ES-I3 (cell line): ENCODE results near the gene C2CD4C.
"Not testable (repeated sequence)": the region's sequence is repeated elsewhere in the genome, so short reads cannot be mapped to it uniquely, and the experiment has no call there.

ENCODE experiments used
- H3K36me3 ChIP-seq: 2 replicates; pipeline ENCODE4 v1.6.1; 2013; ENCODE audit warnings: mild to moderate bottlenecking, low read length, control low read depth, moderate library complexity; ENCODE audit not compliant: insufficient read depth
- H3K4me1 ChIP-seq: 2 replicates; pipeline ENCODE4 v1.6.1; 2013; ENCODE audit warnings: mild to moderate bottlenecking, control low read depth, low read length; ENCODE audit not compliant: insufficient read depth
- H3K9ac ChIP-seq: 2 replicates; pipeline ENCODE4 v1.6.1; 2013; ENCODE audit warnings: low read depth, mild to moderate bottlenecking, low read length, moderate library complexity
- H3K9me3 ChIP-seq: 2 replicates; pipeline ENCODE4 v1.6.1; 2013; ENCODE audit warnings: mild to moderate bottlenecking, low read length, moderate library complexity; ENCODE audit not compliant: control insufficient read depth, insufficient read depth

The C2CD4C gene

GRCh38 chr19:412356-413355, 3.7 kb upstream of the C2CD4C start:
- H3K9ac ChIP-seq, result no peak overlapping the region
- no peaks in the 10 kb centered on the region for H3K36me3 ChIP-seq
- H3K9me3 ChIP-seq, result no peaks in the 10 kb centered on the region
- H3K4me1 ChIP-seq, result peaks cover 21% of the 10 kb centered on the region

- no peaks in the 10 kb centered on the region for H3K9me3 ChIP-seq
- H3K4me1 ChIP-seq, result peaks cover 13% of the 10 kb centered on the region
- H3K9ac ChIP-seq, result no peak overlapping the region
- H3K36me3 ChIP-seq, result no peaks in the 10 kb centered on the region
Observed at GRCh38 chr19:411723-412355, 2.9 kb upstream of the C2CD4C start.

GRCh38 chr19:411121-411722, 2.3 kb upstream of the C2CD4C start:
- not testable (repeated sequence) for H3K9me3 ChIP-seq, H3K36me3 ChIP-seq, H3K9ac ChIP-seq
- peaks cover 13% of the 10 kb centered on the region for H3K4me1 ChIP-seq

GRCh38 chr19:410243-410781, 1.4 kb upstream of the C2CD4C start:
- no peak overlapping the region for H3K9ac ChIP-seq
- no peaks in the 10 kb centered on the region for H3K9me3 ChIP-seq
- H3K4me1 ChIP-seq, result peaks cover 13% of the 10 kb centered on the region
- H3K36me3 ChIP-seq, result no peaks in the 10 kb centered on the region

GRCh38 chr19:409516-410242, 732 bp upstream of the C2CD4C start:
- Histone ChIP-seq H3K9me3 (no peaks in the 10 kb centered on the region), H3K36me3 (no peaks in the 10 kb centered on the region), H3K9ac (peak overlapping the region; percentile 65), H3K4me1 (peaks cover 13% of the 10 kb centered on the region)

GRCh38 chr19:408441-408901, 476 bp downstream of the C2CD4C start:
- Histone ChIP-seq H3K9me3 (no peaks in the 10 kb centered on the region), H3K9ac (peak overlapping the region; percentile 65; the same call in 1 of the 2 replicates), H3K4me1 (peaks cover 13% of the 10 kb centered on the region), H3K36me3 (no peaks in the 10 kb centered on the region)

- H3K9ac ChIP-seq, result peak overlapping the region; percentile 65; the same call in 1 of the 2 replicates
- no peaks in the 10 kb centered on the region for H3K9me3 ChIP-seq
- no peaks in the 10 kb centered on the region for H3K36me3 ChIP-seq
- peaks cover 11% of the 10 kb centered on the region for H3K4me1 ChIP-seq
Observed at GRCh38 chr19:407511-408440, 1.2 kb downstream of the C2CD4C start.

GRCh38 chr19:406971-407510, 1.9 kb downstream of the C2CD4C start:
- Histone ChIP-seq H3K9ac (no peak overlapping the region), H3K36me3 (no peaks in the 10 kb centered on the region), H3K9me3 (no peaks in the 10 kb centered on the region), H3K4me1 (peaks cover 6% of the 10 kb centered on the region)

GRCh38 chr19:406135-406781, 2.7 kb downstream of the C2CD4C start:
- H3K4me1 ChIP-seq, result no peaks in the 10 kb centered on the region
- no peaks in the 10 kb centered on the region for H3K9me3 ChIP-seq
- H3K36me3 ChIP-seq, result no peaks in the 10 kb centered on the region
- H3K9ac ChIP-seq, result no peak overlapping the region

GRCh38 chr19:405121-405965, 3.6 kb downstream of the C2CD4C start:
- no peaks in the 10 kb centered on the region for H3K36me3 ChIP-seq
- no peaks in the 10 kb centered on the region for H3K9me3 ChIP-seq
- H3K9ac ChIP-seq, result no peak overlapping the region
- H3K4me1 ChIP-seq, result no peaks in the 10 kb centered on the region

GRCh38 chr19:403221-404027, 5.5 kb downstream of the C2CD4C start:
- no peak overlapping the region for H3K9ac ChIP-seq
- no peaks in the 10 kb centered on the region for H3K4me1 ChIP-seq

More at GRCh38 chr19:403221-404027, 5.5 kb downstream of the C2CD4C start:
- no peaks in the 10 kb centered on the region for H3K36me3 ChIP-seq
- no peaks in the 10 kb centered on the region for H3K9me3 ChIP-seq
